Measurements from ENCODE around the gene SREBF2. TPM values are rescaled to one million over a fixed set of nuclear protein-coding genes. Genes with fewer than 3 reads are reported as not detected.

SREBF2 gene
- total and polyA plus RNA-seq, 2 donors from 2014 or later: 49.2 to 71.4 TPM

DNA sequence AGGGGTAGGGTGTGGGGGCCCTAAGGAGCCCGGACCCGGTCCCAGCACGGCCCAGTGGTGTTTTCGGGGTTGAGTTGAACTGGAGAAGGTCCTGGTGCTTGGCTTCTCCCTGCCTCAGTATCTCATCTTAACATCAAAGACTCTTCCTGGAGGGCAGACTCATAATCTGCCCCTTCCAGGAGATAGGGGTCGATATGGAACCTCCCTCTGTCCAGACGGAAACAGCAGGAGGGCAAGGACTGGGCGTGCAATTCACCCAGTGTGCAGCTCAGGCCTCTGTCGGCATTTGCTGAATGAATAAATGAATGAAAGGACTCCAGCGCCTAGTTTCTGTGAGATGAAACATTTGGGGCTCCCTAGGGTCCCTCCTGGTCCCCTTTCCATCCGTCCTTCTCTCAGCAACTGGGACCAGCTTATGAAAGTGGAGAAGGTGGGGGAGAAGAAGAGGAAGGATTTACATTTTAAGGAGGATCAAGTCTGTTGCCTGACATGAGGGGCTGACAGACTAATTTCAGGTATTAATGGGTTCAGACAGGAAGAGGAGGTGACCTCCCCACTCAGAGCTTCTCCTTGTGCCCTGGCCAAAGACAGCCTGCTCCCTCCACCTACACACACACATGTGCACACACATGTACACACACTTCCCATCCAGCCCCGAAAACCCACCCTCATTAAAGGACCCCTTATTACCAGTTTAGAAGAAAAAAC lies 83.0 kb downstream of the SREBF2 start:
- Histone ChIP-seq H3K27ac (ENCODE audit: low read depth in 2 of 2, low read length in 2 of 2) (no peak overlapping the region), H3K4me1 (ENCODE audit: control insufficient read depth in 2 of 3, insufficient read depth in 2 of 3, low read depth in 1 of 3, low read length in 3 of 3) (peaks cover 0 to 8% (median 0%) of the 10 kb centered on the region in 3 donors), H3K9ac (ENCODE audit: low read length in 3 of 3) (no peak overlapping the region), H3K36me3 (ENCODE audit: control insufficient read depth in 2 of 3, insufficient read depth in 3 of 3, low read length in 3 of 3) (no peaks in the 10 kb centered on the region), H3K9me3 (ENCODE audit: control insufficient read depth in 2 of 3, insufficient read depth in 1 of 3, low read length in 3 of 3) (no peaks in the 10 kb centered on the region), H3K4me3 (ENCODE audit: low read length in 3 of 3) (no peak overlapping the region), H3K27me3 (ENCODE audit: control insufficient read depth, insufficient read depth, low read length) (peaks cover 31% of the 10 kb centered on the region)
- TF ChIP-seq, protein P1, sequence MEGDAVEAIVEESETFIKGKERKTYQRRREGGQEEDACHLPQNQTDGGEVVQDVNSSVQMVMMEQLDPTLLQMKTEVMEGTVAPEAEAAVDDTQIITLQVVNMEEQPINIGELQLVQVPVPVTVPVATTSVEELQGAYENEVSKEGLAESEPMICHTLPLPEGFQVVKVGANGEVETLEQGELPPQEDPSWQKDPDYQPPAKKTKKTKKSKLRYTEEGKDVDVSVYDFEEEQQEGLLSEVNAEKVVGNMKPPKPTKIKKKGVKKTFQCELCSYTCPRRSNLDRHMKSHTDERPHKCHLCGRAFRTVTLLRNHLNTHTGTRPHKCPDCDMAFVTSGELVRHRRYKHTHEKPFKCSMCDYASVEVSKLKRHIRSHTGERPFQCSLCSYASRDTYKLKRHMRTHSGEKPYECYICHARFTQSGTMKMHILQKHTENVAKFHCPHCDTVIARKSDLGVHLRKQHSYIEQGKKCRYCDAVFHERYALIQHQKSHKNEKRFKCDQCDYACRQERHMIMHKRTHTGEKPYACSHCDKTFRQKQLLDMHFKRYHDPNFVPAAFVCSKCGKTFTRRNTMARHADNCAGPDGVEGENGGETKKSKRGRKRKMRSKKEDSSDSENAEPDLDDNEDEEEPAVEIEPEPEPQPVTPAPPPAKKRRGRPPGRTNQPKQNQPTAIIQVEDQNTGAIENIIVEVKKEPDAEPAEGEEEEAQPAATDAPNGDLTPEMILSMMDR (IDR thresholded peaks at IDR 0.05; ENCODE audit: borderline replicate concordance, extremely low read depth, insufficient read depth): no peak
- intact Hi-C loops (cut with DNase I): no loop called here
- DNase-seq: peak in 1 of 5 donors; percentile 45
- FAIRE-seq: no peak

DNA sequence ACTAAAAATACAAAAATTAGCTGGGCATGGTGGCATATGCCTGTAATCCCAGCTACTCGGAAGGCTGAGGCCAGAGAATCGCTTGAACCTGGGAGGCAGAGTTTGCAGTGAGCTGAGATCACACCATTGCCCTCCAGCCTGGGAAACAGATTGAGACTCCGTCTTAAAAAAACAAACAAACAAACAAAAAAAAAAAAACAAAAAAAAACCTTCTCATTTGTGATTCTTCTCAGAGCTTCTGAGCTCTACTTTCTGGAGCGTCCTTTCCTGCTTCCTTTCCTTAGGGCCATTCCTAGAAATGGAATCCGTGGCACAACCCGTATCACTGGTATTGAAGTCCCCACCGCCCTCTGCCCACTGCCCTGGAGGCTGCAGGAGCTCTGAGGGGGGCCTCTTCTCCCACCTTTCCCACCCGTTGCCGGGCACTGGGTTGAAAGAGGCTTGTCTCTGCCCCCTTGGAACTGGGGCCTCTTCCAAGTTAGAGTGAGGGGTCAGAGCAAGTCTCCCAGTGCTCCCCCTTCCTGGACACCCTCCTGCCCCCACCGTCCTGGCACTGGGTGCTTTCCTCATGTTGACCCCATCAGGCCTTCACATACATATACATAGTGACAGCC lies 83.9 kb downstream of the SREBF2 start:
- FAIRE-seq (no peak), DNase-seq (no peak)
- Histone ChIP-seq H3K9ac (ENCODE audit: low read length in 3 of 3) (no peak overlapping the region), H3K9me3 (ENCODE audit: control insufficient read depth in 2 of 3, insufficient read depth in 1 of 3, low read length in 3 of 3) (no peaks in the 10 kb centered on the region), H3K4me1 (ENCODE audit: control insufficient read depth in 2 of 3, insufficient read depth in 2 of 3, low read depth in 1 of 3, low read length in 3 of 3) (peaks cover 0 to 8% (median 0%) of the 10 kb centered on the region in 3 donors), H3K27me3 (ENCODE audit: control insufficient read depth, insufficient read depth, low read length) (peaks cover 28% of the 10 kb centered on the region), H3K36me3 (ENCODE audit: control insufficient read depth in 2 of 3, insufficient read depth in 3 of 3, low read length in 3 of 3) (no peaks in the 10 kb centered on the region), H3K27ac (ENCODE audit: low read depth in 2 of 2, low read length in 2 of 2) (no peak overlapping the region), H3K4me3 (ENCODE audit: low read length in 3 of 3) (no peak overlapping the region)
- intact Hi-C loops (cut with DNase I): no loop called here
- TF ChIP-seq, protein P1 (IDR thresholded peaks at IDR 0.05; ENCODE audit: borderline replicate concordance, extremely low read depth, insufficient read depth): no peak

DNA sequence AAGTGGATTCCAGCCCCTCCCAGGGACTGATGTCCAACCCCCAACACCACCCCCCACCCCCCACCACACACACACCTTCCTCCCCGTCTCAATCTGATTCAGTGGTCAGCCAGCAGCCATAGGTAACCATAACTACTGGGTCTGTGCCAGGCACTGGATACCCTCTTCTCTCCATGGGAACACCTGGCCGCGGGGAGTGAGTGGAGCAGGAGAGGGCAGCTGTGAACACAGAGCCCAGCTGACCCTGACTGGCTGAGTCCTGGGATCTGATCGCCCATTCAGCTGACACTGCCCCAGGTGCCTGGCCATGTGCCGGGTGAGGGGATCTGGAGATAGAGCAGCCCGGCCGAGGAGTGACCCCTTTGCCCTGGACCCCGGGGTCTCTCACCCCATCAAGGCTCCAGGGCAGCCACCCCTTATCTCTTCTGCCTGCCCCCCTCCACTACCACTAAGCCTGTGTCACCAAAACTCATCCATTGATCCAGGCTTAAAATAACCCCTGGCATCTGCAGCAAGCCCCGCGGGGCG lies 84.5 kb downstream of the SREBF2 start:
- Histone ChIP-seq H3K9ac (ENCODE audit: low read length in 3 of 3) (no peak overlapping the region), H3K36me3 (ENCODE audit: control insufficient read depth in 2 of 3, insufficient read depth in 3 of 3, low read length in 3 of 3) (no peaks in the 10 kb centered on the region), H3K9me3 (ENCODE audit: control insufficient read depth in 2 of 3, insufficient read depth in 1 of 3, low read length in 3 of 3) (no peaks in the 10 kb centered on the region), H3K4me3 (ENCODE audit: low read length in 3 of 3) (no peak overlapping the region), H3K27ac (ENCODE audit: low read depth in 2 of 2, low read length in 2 of 2) (no peak overlapping the region), H3K4me1 (ENCODE audit: control insufficient read depth in 2 of 3, insufficient read depth in 2 of 3, low read depth in 1 of 3, low read length in 3 of 3) (peaks cover 0 to 8% (median 0%) of the 10 kb centered on the region in 3 donors), H3K27me3 (ENCODE audit: control insufficient read depth, insufficient read depth, low read length) (peaks cover 23% of the 10 kb centered on the region)
- DNase-seq (no peak), FAIRE-seq (no peak)
- intact Hi-C loops (cut with DNase I): no loop called here
- TF ChIP-seq, protein P1 (IDR thresholded peaks at IDR 0.05; ENCODE audit: borderline replicate concordance, extremely low read depth, insufficient read depth): no peak

Data from kidney (tissue), 14 donors.